ENCODE results near the gene FAF1.

DNA sequence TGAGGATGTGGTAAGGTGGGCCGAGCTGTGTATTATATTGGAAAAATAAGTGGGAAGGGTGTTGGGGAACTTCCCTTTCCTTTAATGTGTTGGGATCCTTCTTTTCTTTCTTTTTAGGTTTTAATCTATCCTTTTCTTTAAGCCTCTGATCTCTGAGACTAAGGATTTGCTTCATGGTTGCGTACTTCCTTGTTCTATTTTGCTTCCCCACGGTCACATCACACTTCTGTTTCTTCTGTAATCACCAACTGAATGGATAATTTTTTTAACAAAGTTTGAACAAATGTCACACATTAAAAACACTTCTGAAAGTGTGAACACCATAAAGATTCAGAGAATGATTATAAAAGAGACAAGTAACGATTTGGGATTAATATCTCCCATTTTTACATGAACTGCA lies 554.3 kb downstream of the FAF1 start:
- TF ChIP-seq GATA3 (IDR thresholded peaks at IDR 0.05; ENCODE audit: low read depth, low read length) (no peak), GATA2 (IDR thresholded peaks at IDR 0.05; ENCODE audit: low read depth, low read length) (no peak)

All from SH-SY5Y (cell line).